ENCODE measurements around the gene FCHSD2. TPM values are rescaled to one million over a fixed set of nuclear protein-coding genes. Genes with fewer than 3 reads are reported as not detected.

Gene FCHSD2
- total RNA-seq, 1 donor from 2014 or later: 22.2 TPM

DNA sequence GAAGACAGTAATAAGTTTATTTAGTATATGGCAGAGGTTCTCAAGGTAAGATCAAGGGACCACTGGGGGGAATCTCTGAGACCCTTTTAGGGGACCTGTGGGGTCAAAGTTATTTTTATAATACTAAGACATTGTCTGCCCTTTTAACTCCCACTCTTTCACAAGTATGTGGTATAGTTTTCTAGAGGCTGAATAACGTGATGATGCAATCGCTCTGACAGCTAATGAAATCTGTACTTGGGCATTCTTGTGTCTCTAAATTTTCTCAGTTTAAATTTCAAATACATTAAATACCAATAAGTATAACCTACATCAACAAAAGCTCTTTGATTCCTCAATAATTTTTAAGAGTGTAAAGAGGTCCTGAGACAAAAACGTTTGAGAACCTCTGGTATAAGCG, 180.0 kb downstream of the FCHSD2 start:
- Histone ChIP-seq H3F3A (ENCODE audit: low read depth) (no peaks in the 10 kb centered on the region), H3K79me2 (ENCODE audit: low read depth) (no peaks in the 10 kb centered on the region), H3K9ac (no peak overlapping the region), H3K36me3 (no peaks in the 10 kb centered on the region), H3K27ac (no peak overlapping the region), H3K4me2 (no peak overlapping the region), H4K20me1 (ENCODE audit: low read depth) (no peaks in the 10 kb centered on the region), H3K4me3 (no peak overlapping the region), H3K27me3 (no peaks in the 10 kb centered on the region), H2AFZ (replicated peaks) (no peak overlapping the region), H3K9me3 (ENCODE audit: low read depth) (no peaks in the 10 kb centered on the region), H3K4me1 (no peaks in the 10 kb centered on the region)
- no peak for TF ChIP-seq EZH2 (IDR thresholded peaks at IDR 0.05)
- no peak for TF ChIP-seq EZH2phosphoT487 (IDR thresholded peaks at IDR 0.05)
- no peak for TF ChIP-seq CTCF (IDR thresholded peaks at IDR 0.05)
- no peak for DNase-seq (ENCODE audit: low spot score)
- H3K9me3 Mint-ChIP-seq: no peaks in the 10 kb centered on the region
- H3K4me3 Mint-ChIP-seq: no peak overlapping the region
- peaks cover 8% of the 10 kb centered on the region for H3K36me3 Mint-ChIP-seq
- no peak overlapping the region for H3K27ac Mint-ChIP-seq
- H3K27me3 Mint-ChIP-seq (ENCODE audit: insufficient read depth, low read depth): no peaks in the 10 kb centered on the region
- peaks cover 2% of the 10 kb centered on the region for H3K4me1 Mint-ChIP-seq

- H3K4me3 ChIP-seq: no peak overlapping the region
- no peak overlapping the region for H3K27ac ChIP-seq
- Mint-ChIP-seq H3K4me1 (peaks cover 4% of the 10 kb centered on the region), H3K36me3 (peaks cover 5% of the 10 kb centered on the region), H3K4me3 (no peak overlapping the region), H3K9me3 (no peaks in the 10 kb centered on the region), H3K27me3 (ENCODE audit: insufficient read depth, low read depth) (no peaks in the 10 kb centered on the region), H3K27ac (no peak overlapping the region)
- no peak for TF ChIP-seq CTCF (IDR thresholded peaks at IDR 0.05)
- no peak for TF ChIP-seq EZH2phosphoT487 (IDR thresholded peaks at IDR 0.05)
- TF ChIP-seq EZH2 (IDR thresholded peaks at IDR 0.05): no peak
- no peak overlapping the region for H3K4me2 ChIP-seq
- no peaks in the 10 kb centered on the region for H3K4me1 ChIP-seq
- no peaks in the 10 kb centered on the region for H4K20me1 ChIP-seq (ENCODE audit: low read depth)
- DNase-seq (ENCODE audit: low spot score): no peak
- H3K79me2 ChIP-seq (ENCODE audit: low read depth): no peaks in the 10 kb centered on the region
- no peaks in the 10 kb centered on the region for H3K36me3 ChIP-seq
- H3K9me3 ChIP-seq (ENCODE audit: low read depth): no peaks in the 10 kb centered on the region
- no peak overlapping the region for H2AFZ ChIP-seq (replicated peaks)
- H3K9ac ChIP-seq: no peak overlapping the region
- no peaks in the 10 kb centered on the region for H3K27me3 ChIP-seq
- no peaks in the 10 kb centered on the region for H3F3A ChIP-seq (ENCODE audit: low read depth)
Measured at GRCh38 chr11:72959998-72960731, 182.0 kb downstream of the FCHSD2 start.

- Mint-ChIP-seq H3K4me3 (no peak overlapping the region), H3K9me3 (no peaks in the 10 kb centered on the region), H3K4me1 (peaks cover 4% of the 10 kb centered on the region), H3K36me3 (peaks cover 5% of the 10 kb centered on the region), H3K27ac (no peak overlapping the region), H3K27me3 (ENCODE audit: insufficient read depth, low read depth) (no peaks in the 10 kb centered on the region)
- no peaks in the 10 kb centered on the region for H3K79me2 ChIP-seq (ENCODE audit: low read depth)
- no peak overlapping the region for H3K27ac ChIP-seq
- H3K27me3 ChIP-seq: no peaks in the 10 kb centered on the region
- no peaks in the 10 kb centered on the region for H3F3A ChIP-seq (ENCODE audit: low read depth)
- no peak for DNase-seq (ENCODE audit: low spot score)
- H2AFZ ChIP-seq (replicated peaks): no peak overlapping the region
- no peak overlapping the region for H3K4me3 ChIP-seq
- no peaks in the 10 kb centered on the region for H3K4me1 ChIP-seq
- H4K20me1 ChIP-seq (ENCODE audit: low read depth): no peaks in the 10 kb centered on the region
- TF ChIP-seq CTCF (IDR thresholded peaks at IDR 0.05): no peak
- no peak for TF ChIP-seq EZH2phosphoT487 (IDR thresholded peaks at IDR 0.05)
- TF ChIP-seq EZH2 (IDR thresholded peaks at IDR 0.05): no peak
- H3K9ac ChIP-seq: no peak overlapping the region
- no peak overlapping the region for H3K4me2 ChIP-seq
- no peaks in the 10 kb centered on the region for H3K36me3 ChIP-seq
- no peaks in the 10 kb centered on the region for H3K9me3 ChIP-seq (ENCODE audit: low read depth)
Measured at GRCh38 chr11:72958791-72959190, 183.3 kb downstream of the FCHSD2 start.
